Measurements from ENCODE around the gene HSD17B1.
"Not testable (repeated sequence)": the region's sequence is repeated elsewhere in the genome, so short reads cannot be mapped to it uniquely, and the experiment has no call there.

DNA sequence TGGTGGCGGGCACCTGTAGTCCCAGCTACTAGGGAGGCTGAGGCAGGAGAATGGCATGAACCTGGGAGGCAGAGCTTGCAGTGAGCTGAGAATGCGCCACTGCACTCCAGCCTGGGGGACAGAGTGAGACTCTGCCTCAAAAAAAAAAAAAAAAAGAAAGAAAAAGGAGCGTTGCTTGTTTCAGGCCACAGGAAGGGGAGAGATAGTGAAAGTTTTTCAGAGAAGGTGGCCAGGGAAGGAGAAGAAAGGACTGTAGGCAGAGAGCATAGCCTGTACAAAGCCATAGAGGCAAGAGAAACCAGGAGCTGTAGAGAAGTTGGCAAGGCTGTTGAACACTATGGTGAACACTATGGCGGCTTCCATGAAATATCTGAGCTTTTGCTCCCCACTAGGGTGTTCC is 12.2 kb upstream of the HSD17B1 start:
- TF ChIP-seq, protein P1, sequence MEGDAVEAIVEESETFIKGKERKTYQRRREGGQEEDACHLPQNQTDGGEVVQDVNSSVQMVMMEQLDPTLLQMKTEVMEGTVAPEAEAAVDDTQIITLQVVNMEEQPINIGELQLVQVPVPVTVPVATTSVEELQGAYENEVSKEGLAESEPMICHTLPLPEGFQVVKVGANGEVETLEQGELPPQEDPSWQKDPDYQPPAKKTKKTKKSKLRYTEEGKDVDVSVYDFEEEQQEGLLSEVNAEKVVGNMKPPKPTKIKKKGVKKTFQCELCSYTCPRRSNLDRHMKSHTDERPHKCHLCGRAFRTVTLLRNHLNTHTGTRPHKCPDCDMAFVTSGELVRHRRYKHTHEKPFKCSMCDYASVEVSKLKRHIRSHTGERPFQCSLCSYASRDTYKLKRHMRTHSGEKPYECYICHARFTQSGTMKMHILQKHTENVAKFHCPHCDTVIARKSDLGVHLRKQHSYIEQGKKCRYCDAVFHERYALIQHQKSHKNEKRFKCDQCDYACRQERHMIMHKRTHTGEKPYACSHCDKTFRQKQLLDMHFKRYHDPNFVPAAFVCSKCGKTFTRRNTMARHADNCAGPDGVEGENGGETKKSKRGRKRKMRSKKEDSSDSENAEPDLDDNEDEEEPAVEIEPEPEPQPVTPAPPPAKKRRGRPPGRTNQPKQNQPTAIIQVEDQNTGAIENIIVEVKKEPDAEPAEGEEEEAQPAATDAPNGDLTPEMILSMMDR (IDR thresholded peaks at IDR 0.05) = not testable (repeated sequence)
- TF ChIP-seq POLR2A (IDR thresholded peaks at IDR 0.05) = not testable (repeated sequence)
